K562 (cell line): ENCODE results near the gene NXT1. TPM values are rescaled to one million over a fixed set of nuclear protein-coding genes. Genes with fewer than 3 reads are reported as not detected.
A peak's percentile ranks its signal among the peaks of the same experiment; 100 is the strongest.

ENCODE experiments used
- ATAC-seq: fragments of 200-7000 bp; cut with Tn5 transposase; 3 replicates; pipeline ENCODE4 v1.9.1; 2020; ENCODE audit warnings: moderate library complexity
- BruUV-seq: library from RNA; stranded (reverse); fragments of 400-500 nt; replicated peaks from 2 replicates; lab custom pipeline; 2021; lab: Mats Ljungman, UMichigan
- CTCF ChIA-PET: fragments of 300-600 bp; formaldehyde crosslinking; extraction: SDS; loops from one replicate; lab custom pipeline; 2021; ENCODE audit warnings: low intra/inter-chr PET ratio; lab: Yijun Ruan, JAX
- POLR2A ChIA-PET: fragments of 300-600, 350-650 bp; sonication (Branson Sonifier 250); formaldehyde crosslinking; extraction: SDS; loops from one replicate; lab custom pipeline; 2021; ENCODE audit warnings: antibody characterized with exemption, inconsistent platforms; lab: Yijun Ruan, JAX
- DNase-seq, 4 experiments: peaks; one replicate each; pipeline versions ENCODE4 v3.0.0 to v3.0.0-alpha.2; 2011 to 2018; ENCODE audit warnings: low spot score in 3 of 4, mixed read lengths in 3 of 4; ENCODE audit errors: extremely low read depth in 1 of 4
- FAIRE-seq: peaks from 2 replicates; lab custom pipeline; 2011; peaks lifted over from hg19 to GRCh38; lab: Jason Lieb, UNC
- H2AFZ ChIP-seq: 2 replicates; pipeline ENCODE4 v1.6.0; 2011; ENCODE audit warnings: low read depth, low read length, control low read depth, inconsistent platforms
- H3K27ac ChIP-seq: fragments of 200-600 bp; 3 replicates; pipeline ENCODE4 v1.8.0; 2011; ENCODE audit warnings: low read depth, mild to moderate bottlenecking, control low read depth, inconsistent platforms, low read length, moderate library complexity, mixed read lengths; ENCODE audit errors: extremely low read depth
- H3K27me3 ChIP-seq, 2 experiments: fragments of 300-600 bp in 1 of 2; 2 replicates in 1 of 2; 3 replicates in 1 of 2; pipeline versions ENCODE4 v1.6.0 to v1.8.0; 2011; ENCODE audit warnings: inconsistent platforms in 2 of 2, low read length in 2 of 2, mild to moderate bottlenecking in 1 of 2, mixed read lengths in 1 of 2, moderate library complexity in 1 of 2; ENCODE audit not compliant: control insufficient read depth in 2 of 2, insufficient read depth in 2 of 2
- H3K36me3 ChIP-seq: fragments of 300-600 bp; 3 replicates; pipeline ENCODE4 v1.8.0; 2011; ENCODE audit warnings: mild to moderate bottlenecking, low read length, inconsistent platforms; ENCODE audit not compliant: control insufficient read depth, insufficient read depth
- H3K4me1 ChIP-seq, 2 experiments: fragments of 200-600 bp in 1 of 2; replicated peaks in 1 of 2; 2 replicates in 1 of 2; 3 replicates in 1 of 2; pipeline versions ENCODE4 v1.5.1 to v1.8.0; 2011; ENCODE audit warnings: inconsistent platforms in 2 of 2, low read length in 2 of 2, mild to moderate bottlenecking in 1 of 2, mixed read lengths in 1 of 2, moderate library complexity in 1 of 2; ENCODE audit not compliant: control insufficient read depth in 2 of 2, insufficient read depth in 2 of 2
- H3K4me2 ChIP-seq: 2 replicates; pipeline ENCODE4 v1.6.1; 2011; ENCODE audit warnings: low read length, control low read depth, inconsistent platforms, mixed read lengths; ENCODE audit not compliant: insufficient read depth
- H3K4me3 ChIP-seq: fragments of 200-600 bp; sonication (generic), shearing (Covaris generic); 2 replicates; pipeline ENCODE4 v1.5.1; 2016; ENCODE audit warnings: control low read depth, inconsistent platforms
- H3K79me2 ChIP-seq: fragments of 200-600 bp; 3 replicates; pipeline ENCODE4 v1.8.0; 2011; ENCODE audit warnings: low read length, inconsistent platforms; ENCODE audit not compliant: control insufficient read depth, insufficient read depth
- H3K9ac ChIP-seq, 2 experiments: 2 replicates each; pipeline versions ENCODE4 v1.6.0 to v1.6.1; 2011; ENCODE audit warnings: low read depth in 2 of 2, low read length in 2 of 2, control low read depth in 1 of 2, inconsistent platforms in 1 of 2, mild to moderate bottlenecking in 1 of 2, mixed read lengths in 1 of 2; ENCODE audit not compliant: insufficient read depth in 1 of 2
- H3K9me1 ChIP-seq: one replicate; pipeline ENCODE4 v1.6.0; 2011; ENCODE audit warnings: inconsistent platforms, mild to moderate bottlenecking, low read length, moderate library complexity; ENCODE audit not compliant: control insufficient read depth, insufficient read depth
- H3K9me3 ChIP-seq: replicated peaks from 2 replicates; pipeline ENCODE4 v1.5.1; 2011; ENCODE audit warnings: low read depth, low read length, inconsistent platforms; ENCODE audit not compliant: control insufficient read depth, insufficient read depth
- H4K20me1 ChIP-seq: replicated peaks from 2 replicates; pipeline ENCODE4 v1.6.1; 2011; ENCODE audit warnings: low read length, inconsistent platforms, mixed read lengths; ENCODE audit not compliant: control insufficient read depth, insufficient read depth
- CREB5 ChIP-seq: fragments of 250-450 bp; sonication (Bioruptor Pico); IDR thresholded peaks from 2 replicates; pipeline ENCODE4 v1.5.0; 2020; ENCODE audit warnings: mild to moderate bottlenecking
- ESRRA ChIP-seq: fragments of 450-650 bp; IDR thresholded peaks from 2 replicates; pipeline ENCODE4 v1.6.1; 2014; ENCODE audit warnings: low read depth, mild to moderate bottlenecking, moderate library complexity, borderline replicate concordance
- ETV1 ChIP-seq: fragments of 450-650 bp; conservative IDR thresholded peaks from 2 replicates; pipeline ENCODE4 v1.6.1; 2016; ENCODE audit warnings: missing genetic modification characterization, control low read depth, low read depth, missing compliant biosample characterization
- GMEB1 ChIP-seq: fragments of 250-450 bp; sonication (Bioruptor Pico); IDR thresholded peaks from 2 replicates; pipeline ENCODE4 v1.4.0; 2020; ENCODE audit warnings: mild to moderate bottlenecking
- GTF2B ChIP-seq: IDR thresholded peaks from 2 replicates; pipeline ENCODE4 v1.6.1; 2011; ENCODE audit not compliant: insufficient read length; ENCODE audit errors: extremely low read depth
- HDAC3 ChIP-seq: fragments of 450-650 bp; IDR thresholded peaks from 2 replicates; pipeline ENCODE4 v1.6.1; 2018; ENCODE audit warnings: borderline replicate concordance, mild to moderate bottlenecking, moderate library complexity; ENCODE audit not compliant: partially characterized antibody
- MEF2D ChIP-seq: conservative IDR thresholded peaks from 2 replicates; pipeline ENCODE4 v1.6.1; 2016; ENCODE audit warnings: low read depth, missing genetic modification characterization, missing compliant biosample characterization
- NCOR1 ChIP-seq: fragments of 450-650 bp; IDR thresholded peaks from 2 replicates; pipeline ENCODE4 v1.6.1; 2016; ENCODE audit warnings: mild to moderate bottlenecking, moderate library complexity
- NR2C2 ChIP-seq, 2 experiments: fragments of 200-800 bp in 1 of 2; sonication (Bioruptor generic) in 1 of 2; sonication (generic) in 1 of 2; formaldehyde crosslinking in 1 of 2; IDR thresholded peaks; 2 replicates each; pipeline versions ENCODE4 v1.6.1 to v1.8.0; 2016 to 2022; ENCODE audit warnings: mild to moderate bottlenecking in 1 of 2, missing compliant biosample characterization in 1 of 2, missing genetic modification characterization in 1 of 2, missing genetic modification reagents in 1 of 2
- PURB ChIP-seq: sonication (generic); formaldehyde crosslinking; IDR thresholded peaks from 2 replicates; pipeline ENCODE4 v1.9.0; 2021; ENCODE audit warnings: low read depth, mild to moderate bottlenecking, missing genetic modification reagents
- RREB1 ChIP-seq: fragments of 250-450 bp; sonication (Bioruptor Pico); IDR thresholded peaks from 2 replicates; pipeline ENCODE4 v1.4.0; 2020
- WGBS: fragments of 100-300 bp; shearing (Covaris generic); methylation state at CpG from one replicate; pipeline ENCODE4 v1.1.6; 2016; ENCODE audit warnings: low coverage, mixed read lengths; ENCODE audit not compliant: insufficient coverage; ENCODE audit errors: missing lambda C conversion rate; 5-methylcytosine and 5-hydroxymethylcytosine counted together
- in situ Hi-C: fragments of 300-500 bp; cut with MboI; formaldehyde crosslinking; loops from 4 replicates; pipeline ENCODE4 v1.15.0; 2018; ENCODE audit warnings: inconsistent platforms, mixed read lengths
- intact Hi-C: fragments of 100-400 bp; cut with micrococcal nuclease; formaldehyde crosslinking; loops from 2 replicates; pipeline ENCODE4 v1.14.2; 2022
- polyA plus RNA-seq, 8 experiments: library from polyadenylated mRNA; depleted of rRNA in 4 of 8; stranded (reverse) in 5 of 8; unstranded in 3 of 8; fragments of >200 nt; fragmentation: Nextera tagmentation in 2 of 8; fragmentation: Illumina TruSeq in 1 of 8; extraction: Ambion mirVana in 2 of 8; extraction: Trizol in 1 of 8; gene quantifications; 2 replicates each; pipeline versions ENCODE4 v1.2.1 to v1.2.3, GENCODE V29; 2011 to 2014; ENCODE audit warnings: inconsistent platforms in 1 of 8, missing spikeins in 1 of 8
- total RNA-seq, 7 experiments: library from RNA; depleted of rRNA in 6 of 7; stranded (reverse); fragments of >200 nt in 6 of 7; fragmentation: Illumina TruSeq in 2 of 7; extraction: Trizol in 2 of 7; gene quantifications; 2 replicates each; pipeline versions ENCODE4 v1.2.1 to v1.2.3, GENCODE V29; 2011 to 2021; ENCODE audit warnings: low replicate concordance in 1 of 7

Gene NXT1
- total and polyA plus RNA-seq, 9 of the 15 experiments (the other 6 are each of a cell fraction or from before 2014, with no cell fraction given), result 7.7 to 50.9 (median 35.6) TPM

GRCh38 chr20:23334111-23334510, 16.5 kb upstream of the NXT1 start:
- ChIA-PET CTCF (no interaction called here), POLR2A (no interaction called here)
- in situ Hi-C loops, result loop anchor here (5.0 kb wide), 1 partner anchor 642 kb away; no protein-coding TSS in a partner anchor
- TF ChIP-seq CREB5 (CRISPR knock-in tag) (no peak), ESRRA (peak; percentile 94), MEF2D (tag) (peak; percentile 98), PURB (CRISPR knock-in tag) (no peak), GMEB1 (CRISPR knock-in tag) (no peak), NCOR1 (0 out of 2 replicates have a peak, but pooled peaks have one; percentile 47), ETV1 (tag) (0 out of 2 replicates have a peak, but pooled peaks have one; percentile 23), GTF2B (no peak), RREB1 (no peak), HDAC3 (peak; percentile 40), NR2C2 (CRISPR knock-in tag; IDR thresholded peaks at IDR 0.05) (no peak), NR2C2 (tag; IDR thresholded peaks at IDR 0.05) (peak; percentile 85)

More at GRCh38 chr20:23334111-23334510, 16.5 kb upstream of the NXT1 start:
- WGBS, result 17% methylated on average over 3 of the region's 3 CpGs
- intact Hi-C loops, result no loop called here
- FAIRE-seq, result no peak
- no peaks in the 10 kb centered on the region for H3K9me1 ChIP-seq
- no peak overlapping the region for H3K4me2 ChIP-seq
- H3K27me3 ChIP-seq, result no peaks in the 10 kb centered on the region
- BruUV-seq, result no TSS peak
- no peaks in the 10 kb centered on the region for H3K79me2 ChIP-seq
- no peaks in the 10 kb centered on the region for H3K36me3 ChIP-seq
- peaks cover 0 to 14% of the 10 kb centered on the region in 2 experiments; a peak in 3 of 5 replicates for H3K4me1 ChIP-seq
- ATAC-seq, result no peak
- peak in 1 of 4 experiments; percentile 20 for DNase-seq
- H3K9me3 ChIP-seq, result no peaks in the 10 kb centered on the region
- no peak overlapping the region for H3K9ac ChIP-seq
- no peak overlapping the region for H2AFZ ChIP-seq
- H3K4me3 ChIP-seq, result no peak overlapping the region
- no peak overlapping the region for H3K27ac ChIP-seq
- H4K20me1 ChIP-seq, result no peaks in the 10 kb centered on the region
